Keratinocyte (primary cell): ENCODE measurements around the gene SMARCA2. TPM values are rescaled to one million over a fixed set of nuclear protein-coding genes. Genes with fewer than 3 reads are reported as not detected.

Experiments used
- DNase-seq: peaks from one replicate; pipeline ENCODE4 v3.0.0-alpha.2; 2011; ENCODE audit warnings: low read depth, missing footprints, low spot score
- FAIRE-seq: peaks from 2 replicates; lab custom pipeline; 2011; peaks lifted over from hg19 to GRCh38; lab: Jason Lieb, UNC
- H2AFZ ChIP-seq: 2 replicates; pipeline ENCODE4 v1.6.0; 2012; ENCODE audit warnings: low read length, control low read depth, inconsistent platforms; ENCODE audit not compliant: control insufficient read depth
- H3K27ac ChIP-seq: 2 replicates; pipeline ENCODE4 v1.5.1; 2011; ENCODE audit warnings: low read length; ENCODE audit not compliant: control insufficient read depth, insufficient read depth
- H3K27me3 ChIP-seq: 3 replicates; pipeline ENCODE4 v1.6.0; 2011; ENCODE audit warnings: low read length; ENCODE audit not compliant: control insufficient read depth, insufficient read depth; ENCODE audit errors: extremely low read depth
- H3K36me3 ChIP-seq, 2 experiments: 2 replicates in 1 of 2; 3 replicates in 1 of 2; pipeline ENCODE4 v1.5.1; 2011; ENCODE audit warnings: low read length in 2 of 2, mild to moderate bottlenecking in 1 of 2; ENCODE audit not compliant: control insufficient read depth in 2 of 2, insufficient read depth in 2 of 2; ENCODE audit errors: extremely low read depth in 1 of 2
- H3K4me1 ChIP-seq: 3 replicates; pipeline ENCODE4 v1.5.1; 2011; ENCODE audit warnings: low read length; ENCODE audit not compliant: control insufficient read depth, insufficient read depth; ENCODE audit errors: extremely low read depth
- H3K4me2 ChIP-seq: 3 replicates; pipeline ENCODE4 v1.6.0; 2011; ENCODE audit warnings: low read depth, low read length; ENCODE audit not compliant: control insufficient read depth, insufficient read depth; ENCODE audit errors: extremely low read depth
- H3K4me3 ChIP-seq, 3 experiments: fragments of 200-600 bp in 1 of 3; sonication (generic) in 1 of 3; 2 replicates in 2 of 3; 3 replicates in 1 of 3; pipeline ENCODE4 v1.5.1; 2011 to 2016; ENCODE audit warnings: low read length in 3 of 3, mild to moderate bottlenecking in 3 of 3, control low read depth in 2 of 3, inconsistent platforms in 1 of 3, low read depth in 1 of 3, mixed read lengths in 1 of 3, mixed run types in 1 of 3, moderate library complexity in 1 of 3; ENCODE audit not compliant: control insufficient read depth in 2 of 3, insufficient read depth in 2 of 3; ENCODE audit errors: extremely low read depth in 1 of 3
- H3K79me2 ChIP-seq: 2 replicates; pipeline ENCODE4 v1.6.0; 2012; ENCODE audit warnings: low read length; ENCODE audit not compliant: control insufficient read depth, insufficient read depth
- H3K9ac ChIP-seq: 3 replicates; pipeline ENCODE4 v1.6.0; 2011; ENCODE audit warnings: low read length; ENCODE audit not compliant: control insufficient read depth, insufficient read depth; ENCODE audit errors: extremely low read depth
- H3K9me1 ChIP-seq: 3 replicates; pipeline ENCODE4 v1.6.0; 2011; ENCODE audit warnings: low read length; ENCODE audit not compliant: control insufficient read depth, insufficient read depth; ENCODE audit errors: extremely low read depth
- H3K9me3 ChIP-seq: 2 replicates; pipeline ENCODE4 v1.5.1; 2012; ENCODE audit warnings: low read depth, low read length; ENCODE audit not compliant: control insufficient read depth
- H4K20me1 ChIP-seq: 3 replicates; pipeline ENCODE4 v1.6.0; 2011; ENCODE audit warnings: low read length; ENCODE audit not compliant: control insufficient read depth, insufficient read depth; ENCODE audit errors: extremely low read depth
- EZH2 ChIP-seq: IDR thresholded peaks from one replicate; pipeline ENCODE4 v1.6.1; 2012; ENCODE audit warnings: inconsistent platforms, mild to moderate bottlenecking, low read length, moderate library complexity
- dilution Hi-C: fragments of 300-500 bp; cut with MboI; formaldehyde crosslinking; loops from one replicate; pipeline ENCODE4 v1.7.0; 2020; ENCODE audit warnings: low sequenced_read_pairs; ENCODE audit not compliant: extremely low pct_ligation_motif_present
- polyA plus RNA-seq, 5 experiments: library from polyadenylated mRNA; depleted of rRNA in 3 of 5; stranded (reverse) in 3 of 5; stranded (forward) in 1 of 5; unstranded in 1 of 5; fragments of >200 nt; gene quantifications; 1 replicate in 1 of 5; 2 replicates in 3 of 5; 3 replicates in 1 of 5; pipeline versions ENCODE4 v1.2.1 to v1.2.3, GENCODE V29; 2011 to 2012; ENCODE audit warnings: missing spikeins in 2 of 5, low read depth in 1 of 5, low replicate concordance in 1 of 5
- TF ChIP-seq, protein P1 (sequence below), 3 experiments: IDR thresholded peaks in 1 of 3; conservative IDR thresholded peaks in 1 of 3; optimal IDR thresholded peaks in 1 of 3; 2 replicates in 2 of 3; 3 replicates in 1 of 3; pipeline versions ENCODE3 to v1.5.1; 2011; ENCODE audit warnings: low read length in 3 of 3, mild to moderate bottlenecking in 3 of 3, moderate library complexity in 2 of 3, control low read depth in 1 of 3, inconsistent platforms in 1 of 3; ENCODE audit not compliant: insufficient read depth in 2 of 3; ENCODE audit errors: extremely low read depth in 1 of 3

SMARCA2 gene
- polyA plus RNA-seq, 1 donor (not counting 4 experiments of a cell fraction or from before 2014, with no cell fraction given): 39.0 TPM

DNA sequence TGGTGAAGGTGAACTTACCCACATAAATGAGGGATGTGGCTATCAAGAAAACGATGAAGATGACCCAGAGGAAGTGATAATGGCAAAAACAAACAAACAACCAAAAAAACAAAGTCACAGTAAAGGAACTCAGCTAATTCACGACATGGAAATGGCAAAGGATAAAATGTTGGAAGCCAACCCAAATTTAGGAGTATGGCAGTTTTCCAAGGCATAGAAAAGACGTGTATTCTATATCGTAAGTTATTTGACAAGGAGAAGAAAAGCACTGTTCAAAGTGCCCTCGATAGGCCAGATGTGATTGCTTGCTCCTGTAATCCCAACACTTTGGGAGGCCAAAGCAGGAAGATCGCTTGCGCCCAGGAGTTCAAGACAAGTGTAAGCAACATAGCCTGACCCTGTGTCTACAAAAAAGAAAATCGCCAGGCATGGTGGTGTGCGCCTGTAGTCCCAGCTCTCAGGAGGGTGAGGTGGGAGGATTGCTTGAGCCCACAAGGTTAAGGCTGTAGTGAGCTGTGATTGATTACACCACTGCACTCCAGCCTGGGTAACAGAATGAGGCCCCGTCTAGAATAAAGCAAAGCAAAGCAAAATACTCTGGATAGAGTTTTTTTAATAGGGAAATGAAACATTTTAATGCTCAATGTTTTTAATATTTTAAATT, 138.0 kb downstream of the SMARCA2 start:
- no peak overlapping the region for H3K9ac ChIP-seq
- H3K4me1 ChIP-seq: peaks cover 33% of the 10 kb centered on the region
- H2AFZ ChIP-seq: no peak overlapping the region
- dilution Hi-C loops: no loop called here
- peaks cover 4% of the 10 kb centered on the region for H3K79me2 ChIP-seq
- TF ChIP-seq, protein P1, sequence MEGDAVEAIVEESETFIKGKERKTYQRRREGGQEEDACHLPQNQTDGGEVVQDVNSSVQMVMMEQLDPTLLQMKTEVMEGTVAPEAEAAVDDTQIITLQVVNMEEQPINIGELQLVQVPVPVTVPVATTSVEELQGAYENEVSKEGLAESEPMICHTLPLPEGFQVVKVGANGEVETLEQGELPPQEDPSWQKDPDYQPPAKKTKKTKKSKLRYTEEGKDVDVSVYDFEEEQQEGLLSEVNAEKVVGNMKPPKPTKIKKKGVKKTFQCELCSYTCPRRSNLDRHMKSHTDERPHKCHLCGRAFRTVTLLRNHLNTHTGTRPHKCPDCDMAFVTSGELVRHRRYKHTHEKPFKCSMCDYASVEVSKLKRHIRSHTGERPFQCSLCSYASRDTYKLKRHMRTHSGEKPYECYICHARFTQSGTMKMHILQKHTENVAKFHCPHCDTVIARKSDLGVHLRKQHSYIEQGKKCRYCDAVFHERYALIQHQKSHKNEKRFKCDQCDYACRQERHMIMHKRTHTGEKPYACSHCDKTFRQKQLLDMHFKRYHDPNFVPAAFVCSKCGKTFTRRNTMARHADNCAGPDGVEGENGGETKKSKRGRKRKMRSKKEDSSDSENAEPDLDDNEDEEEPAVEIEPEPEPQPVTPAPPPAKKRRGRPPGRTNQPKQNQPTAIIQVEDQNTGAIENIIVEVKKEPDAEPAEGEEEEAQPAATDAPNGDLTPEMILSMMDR (optimal IDR thresholded peaks at IDR 0.05 in 1 of 3, IDR thresholded peaks at IDR 0.05 in 1 of 3, conservative IDR thresholded peaks at IDR 0.05 in 1 of 3; ENCODE audit: extremely low read depth in 1 of 3, insufficient read depth in 2 of 3, low read length in 3 of 3): no peak
- no peak for TF ChIP-seq EZH2
- H3K27me3 ChIP-seq: no peaks in the 10 kb centered on the region
- no peaks in the 10 kb centered on the region for H3K9me3 ChIP-seq
- no peaks in the 10 kb centered on the region for H4K20me1 ChIP-seq
- H3K27ac ChIP-seq: peak overlapping the region; percentile 53
- H3K36me3 ChIP-seq: peaks cover 0 to 3% of the 10 kb centered on the region in 2 experiments
- DNase-seq (no peak), FAIRE-seq (no peak)
- H3K9me1 ChIP-seq: no peaks in the 10 kb centered on the region
- H3K4me3 ChIP-seq: no peak overlapping the region
- no peak overlapping the region for H3K4me2 ChIP-seq

DNA sequence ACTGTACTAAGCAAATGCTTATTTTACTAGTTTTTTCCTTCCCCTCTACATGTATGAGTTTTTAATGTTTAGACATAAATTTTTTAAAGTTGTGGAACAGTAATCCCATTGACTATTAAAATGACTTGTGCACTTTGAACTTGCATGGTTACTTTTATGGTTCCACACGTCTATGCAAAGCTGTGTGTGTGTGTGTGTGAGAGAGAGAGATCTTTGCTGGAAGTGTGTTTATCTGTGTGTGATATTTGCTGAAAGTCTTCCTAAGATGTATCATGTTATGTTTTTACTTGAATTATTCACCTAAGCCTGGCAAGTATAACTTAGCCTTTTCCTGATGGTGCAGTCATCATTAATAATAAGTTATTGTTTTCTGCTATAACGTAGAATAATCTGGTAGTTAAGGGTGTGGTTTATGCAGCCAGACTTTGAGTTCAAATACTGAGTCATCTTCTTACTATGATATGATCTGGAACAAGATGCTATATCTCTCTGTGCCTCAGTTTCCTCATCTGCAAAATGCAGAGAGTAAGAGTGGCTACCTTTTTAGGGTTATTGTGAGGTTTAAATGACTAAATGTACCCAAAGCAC, 138.6 kb downstream of the SMARCA2 start:
- FAIRE-seq: peak; percentile 59
- Histone ChIP-seq H3K79me2 (peaks cover 4% of the 10 kb centered on the region), H2AFZ (no peak overlapping the region), H3K36me3 (peaks cover 0 to 3% of the 10 kb centered on the region in 2 experiments), H4K20me1 (no peaks in the 10 kb centered on the region), H3K27me3 (no peaks in the 10 kb centered on the region), H3K4me3 (no peak overlapping the region), H3K9me1 (no peaks in the 10 kb centered on the region), H3K4me1 (peaks cover 33% of the 10 kb centered on the region), H3K9ac (no peak overlapping the region), H3K4me2 (no peak overlapping the region), H3K9me3 (no peaks in the 10 kb centered on the region), H3K27ac (peak overlapping the region; percentile 53)
- no peak for DNase-seq
- TF ChIP-seq EZH2: no peak
- TF ChIP-seq, protein P1 (optimal IDR thresholded peaks at IDR 0.05 in 1 of 3, IDR thresholded peaks at IDR 0.05 in 1 of 3, conservative IDR thresholded peaks at IDR 0.05 in 1 of 3; ENCODE audit: extremely low read depth in 1 of 3, insufficient read depth in 2 of 3, low read length in 3 of 3): no peak
- dilution Hi-C loops: no loop called here
